NCI-H146 treated with DMSO at 0.1 percent for 48 hours (cell line): ENCODE results near the gene C10orf71.

Source experiments
- DNase-seq: peaks from one replicate; lab custom pipeline; 2025; ENCODE audit not compliant: unreplicated experiment; lab: John Stamatoyannopoulos, UW

C10orf71 gene

DNA sequence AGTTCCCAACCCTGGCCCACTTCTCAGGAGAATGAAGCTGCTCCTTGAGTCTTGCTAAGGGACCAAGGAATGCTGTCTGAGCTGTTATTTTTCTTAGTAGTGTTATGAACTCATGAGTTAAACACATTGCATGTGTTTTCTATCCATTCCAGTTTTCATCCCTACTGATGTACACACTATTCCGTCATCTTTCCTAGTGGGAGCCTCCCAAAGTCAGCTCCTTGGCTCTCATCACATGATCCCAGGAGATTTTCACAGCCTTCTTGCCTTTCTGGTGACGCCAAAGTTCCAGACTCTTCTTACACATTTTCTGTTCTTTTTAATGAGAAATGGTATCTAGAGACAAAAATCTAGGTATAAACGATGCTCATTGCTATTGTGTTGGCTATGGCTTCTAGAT lies 8.4 kb upstream of the C10orf71 start:
- DNase-seq: no peak

DNA sequence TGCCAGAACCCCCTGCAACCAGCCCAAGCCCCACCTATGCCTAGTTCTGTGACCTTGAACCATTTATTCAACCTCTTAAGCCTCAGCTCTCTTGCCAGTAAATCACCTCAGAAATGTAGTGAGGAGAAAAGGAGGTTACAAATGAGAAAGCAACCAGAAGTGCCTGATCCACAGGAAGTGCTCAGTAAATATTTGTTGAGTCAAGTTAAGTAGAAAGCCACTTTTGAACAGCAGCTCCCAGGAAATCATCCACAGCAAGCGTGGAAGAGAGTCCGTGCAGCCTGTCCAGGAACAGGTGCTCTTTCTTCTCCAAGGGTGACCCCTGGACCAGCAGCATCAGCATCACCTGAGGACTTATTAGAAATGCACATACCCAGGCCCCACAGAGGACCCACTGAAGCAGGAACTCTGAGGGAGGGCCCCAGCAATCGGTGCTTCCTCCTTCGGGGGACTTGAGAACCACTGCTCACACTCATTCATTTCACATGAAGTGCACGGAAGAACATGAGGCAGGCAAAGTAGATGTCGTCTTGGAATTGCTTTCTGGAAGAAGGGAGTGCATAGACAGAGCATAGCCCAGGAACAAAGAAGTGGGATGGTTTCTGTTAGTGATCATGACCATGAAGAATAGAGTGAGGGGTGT lies 6.3 kb upstream of the C10orf71 start:
- DNase-seq: no peak

DNA sequence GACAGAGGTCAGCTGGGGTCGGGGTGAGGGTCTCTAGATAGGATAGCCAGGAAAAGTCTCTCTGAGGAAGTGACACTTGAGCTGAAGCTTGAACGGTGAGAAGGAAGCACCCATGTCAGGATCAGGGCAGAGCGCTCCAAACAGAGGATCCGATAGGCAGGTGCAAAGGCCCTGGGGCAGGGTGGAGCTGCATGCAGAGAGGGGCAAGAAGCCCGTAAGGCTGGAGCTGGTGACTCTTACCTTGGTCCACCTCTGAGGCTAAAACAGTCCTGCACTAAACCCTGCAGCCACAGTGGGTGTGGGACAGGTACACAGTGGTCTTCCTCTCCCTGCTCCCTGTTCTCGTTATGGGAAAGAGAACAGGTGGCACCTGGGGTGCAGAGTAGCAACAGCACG lies 5.8 kb upstream of the C10orf71 start:
- no peak for DNase-seq

DNA sequence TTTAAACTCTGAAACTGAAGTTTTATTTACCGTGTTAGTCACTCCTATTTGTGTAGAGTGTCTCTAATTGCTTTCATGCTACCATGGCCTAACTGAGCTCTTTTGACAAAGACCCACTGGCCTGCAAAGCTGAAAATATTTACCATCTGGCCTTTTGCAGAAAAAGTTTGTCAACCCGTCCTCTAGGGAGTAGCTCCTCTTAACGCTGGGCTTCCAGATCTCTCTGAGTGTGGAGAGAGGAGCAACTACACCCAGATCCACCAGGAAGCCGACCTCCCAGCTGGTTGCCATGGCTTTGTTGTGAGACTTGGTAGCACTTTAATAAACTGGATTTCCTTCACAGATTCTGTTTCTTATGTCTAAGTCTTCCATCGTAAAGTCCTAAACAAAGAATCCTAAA lies 4.2 kb upstream of the C10orf71 start:
- no peak for DNase-seq

DNA sequence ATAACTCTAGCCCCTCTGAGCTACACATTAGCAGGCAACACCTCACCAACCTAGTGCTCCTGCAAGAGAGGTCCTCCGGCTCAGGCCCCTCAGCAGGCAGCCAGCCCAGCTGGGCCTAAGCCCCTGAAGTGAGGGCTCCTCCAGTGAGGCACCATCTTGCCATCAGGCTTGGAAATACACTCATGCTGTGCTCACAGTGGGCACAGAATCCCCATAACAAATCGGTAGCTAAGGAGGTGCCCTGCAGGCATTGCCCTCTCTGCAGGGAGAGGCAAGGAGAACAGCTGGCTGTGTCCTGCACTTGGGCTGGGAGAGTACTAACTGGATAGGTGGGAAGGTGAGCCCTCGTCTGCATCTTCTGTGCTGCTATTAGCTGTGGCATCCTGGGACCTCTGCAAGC lies 3.7 kb upstream of the C10orf71 start:
- no peak for DNase-seq

DNA sequence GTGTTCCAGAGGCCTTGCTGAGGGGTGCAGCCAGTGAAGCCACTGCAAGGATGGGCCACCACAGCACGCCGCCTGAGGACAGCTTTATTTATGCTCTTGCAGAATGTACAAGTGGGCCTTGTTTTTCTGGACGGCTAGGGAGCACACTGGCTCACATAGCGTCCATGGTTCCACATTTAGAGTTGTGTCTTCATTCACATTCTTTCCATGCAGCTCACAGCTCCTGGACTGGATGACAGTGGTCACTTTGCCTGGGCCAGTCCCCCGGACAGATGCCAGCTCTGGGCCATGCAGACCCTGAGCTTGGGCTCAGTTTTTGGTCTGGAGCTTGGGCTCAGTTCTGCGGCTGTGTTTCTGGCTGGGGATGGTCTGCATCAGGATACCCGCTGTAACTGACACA lies 2.6 kb upstream of the C10orf71 start:
- no peak for DNase-seq

DNA sequence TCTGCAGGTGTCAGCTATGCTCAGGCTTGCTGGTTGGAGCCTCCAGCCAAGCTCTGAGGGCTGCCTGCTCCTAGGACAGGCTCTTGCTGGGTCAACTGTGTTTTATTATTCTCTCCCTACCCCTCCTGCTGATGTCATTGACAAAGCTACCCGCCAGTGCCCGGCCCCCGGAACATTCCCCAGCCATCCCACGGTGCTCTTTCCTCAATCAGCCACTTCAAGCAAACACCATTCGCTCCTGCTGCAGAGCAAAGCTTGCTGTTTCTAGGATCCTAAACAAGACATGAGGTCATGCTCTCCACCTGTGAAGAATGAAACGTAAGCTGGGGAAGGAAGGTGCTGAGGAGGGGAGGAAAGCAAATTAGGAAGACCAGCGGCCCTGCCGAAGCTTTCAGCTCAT lies 2.1 kb upstream of the C10orf71 start:
- no peak for DNase-seq

DNA sequence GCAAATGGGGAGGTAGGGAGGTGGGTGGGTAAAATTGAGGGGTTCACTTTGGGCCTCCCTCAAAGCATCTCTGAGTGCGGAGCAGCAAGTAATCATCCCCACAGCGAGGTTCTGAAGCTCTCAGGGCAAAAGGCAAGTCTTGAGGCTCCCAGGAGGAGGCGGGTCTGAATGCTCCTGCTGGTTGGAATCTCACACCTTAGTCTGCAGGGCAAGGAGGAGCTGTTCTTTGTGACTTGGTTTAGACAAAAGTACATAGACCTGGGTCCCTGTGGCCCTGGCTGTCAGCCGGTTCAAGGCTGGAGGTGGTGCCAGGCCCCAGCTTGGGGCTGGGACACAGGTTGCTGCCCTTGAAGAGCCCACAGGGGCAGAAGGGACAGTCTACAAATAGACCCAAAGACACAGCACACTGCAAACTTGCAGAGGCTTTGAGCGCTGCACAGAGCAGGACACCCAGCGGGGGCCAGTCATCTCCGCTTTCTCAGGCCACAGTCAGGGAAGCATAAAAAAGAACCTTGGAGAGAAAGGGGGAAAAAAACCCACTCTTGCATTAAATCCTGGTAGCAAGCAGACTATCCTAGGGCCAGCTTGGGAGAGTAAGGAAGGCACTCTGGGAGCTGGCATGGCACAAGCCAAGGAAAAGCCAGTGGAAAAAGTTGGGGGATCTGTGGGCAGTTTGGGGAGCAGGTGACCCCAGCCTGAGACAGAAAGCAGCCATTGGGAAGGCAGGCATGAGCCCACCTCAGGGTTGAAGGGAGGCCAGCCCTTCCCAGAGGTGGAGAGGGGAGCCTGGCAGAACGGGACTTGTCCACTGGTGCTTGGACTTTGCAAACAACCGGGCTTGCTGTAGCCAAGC lies 926 bp upstream of the C10orf71 start:
- no peak for DNase-seq

DNA sequence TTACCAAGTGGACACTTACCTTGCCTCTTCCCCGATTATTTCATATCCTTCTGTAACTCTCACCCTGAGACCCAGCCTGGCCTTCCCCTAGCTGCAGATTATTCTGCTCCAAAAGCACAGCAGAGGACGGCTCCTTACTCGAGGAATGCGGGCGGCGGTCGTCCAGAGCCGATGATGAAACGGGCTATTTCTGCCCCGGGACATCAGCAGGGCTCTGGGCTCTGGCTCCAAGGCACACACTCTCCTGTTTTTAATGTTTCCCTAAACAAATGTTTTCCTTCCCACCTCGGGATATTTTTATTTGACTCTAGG lies 343 bp upstream of the C10orf71 start:
- DNase-seq: no peak

DNA sequence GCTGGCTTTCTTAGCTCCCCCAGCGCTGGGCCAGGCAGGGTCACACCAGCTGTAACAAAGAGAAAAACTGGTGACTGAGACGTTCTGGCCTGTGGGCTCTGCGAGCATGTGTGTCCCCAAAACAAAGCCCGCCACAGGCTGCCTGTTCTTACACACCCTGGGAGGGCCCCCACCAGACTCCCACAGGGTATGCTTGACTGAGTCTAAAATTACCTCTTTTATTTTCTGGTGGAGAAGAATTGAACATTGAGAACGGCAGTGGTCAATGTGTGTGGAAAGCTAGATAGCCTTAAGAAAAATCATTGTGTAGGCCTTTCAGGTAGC lies 808 bp downstream of the C10orf71 start:
- DNase-seq: no peak

DNA sequence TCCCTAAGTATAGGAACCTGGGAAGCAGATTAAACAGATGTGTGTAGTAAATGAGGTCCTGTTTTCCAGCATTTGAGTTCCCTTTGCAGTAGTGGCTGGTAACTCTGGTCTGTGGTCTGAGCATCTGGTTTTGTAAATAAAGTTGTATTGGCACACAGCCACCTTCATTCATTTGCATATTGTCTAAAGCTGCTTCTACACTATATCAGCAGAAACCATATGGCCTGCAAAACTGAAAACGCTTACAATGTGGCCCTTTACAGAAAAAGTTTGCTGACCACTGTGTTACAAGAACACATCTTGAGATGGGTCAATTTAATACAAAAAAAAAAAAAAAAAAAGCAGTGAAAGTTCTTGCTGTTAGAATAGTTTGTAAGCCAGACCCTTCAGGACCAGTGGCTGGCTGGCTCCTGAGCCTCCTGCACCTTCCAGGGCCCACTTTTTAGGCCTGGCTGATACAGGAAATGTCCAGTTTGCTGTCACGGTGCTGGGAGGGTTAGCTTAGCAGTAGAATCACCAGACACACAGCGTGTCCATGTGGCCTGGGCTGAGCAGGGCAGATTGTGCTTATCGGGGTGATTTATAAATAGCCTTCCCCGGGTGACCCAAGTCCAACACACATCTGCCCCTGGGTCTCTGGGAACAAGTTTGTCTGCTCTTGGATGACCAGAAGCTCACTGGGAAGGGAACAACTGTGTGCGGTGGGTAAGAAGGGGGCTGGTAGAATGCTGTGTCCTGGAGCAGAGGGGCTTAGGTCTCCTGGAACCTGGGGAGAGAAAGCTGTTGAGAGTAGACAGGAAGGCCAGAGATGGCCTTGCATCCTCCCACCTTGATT lies 1.4 kb downstream of the C10orf71 start:
- DNase-seq: no peak

DNA sequence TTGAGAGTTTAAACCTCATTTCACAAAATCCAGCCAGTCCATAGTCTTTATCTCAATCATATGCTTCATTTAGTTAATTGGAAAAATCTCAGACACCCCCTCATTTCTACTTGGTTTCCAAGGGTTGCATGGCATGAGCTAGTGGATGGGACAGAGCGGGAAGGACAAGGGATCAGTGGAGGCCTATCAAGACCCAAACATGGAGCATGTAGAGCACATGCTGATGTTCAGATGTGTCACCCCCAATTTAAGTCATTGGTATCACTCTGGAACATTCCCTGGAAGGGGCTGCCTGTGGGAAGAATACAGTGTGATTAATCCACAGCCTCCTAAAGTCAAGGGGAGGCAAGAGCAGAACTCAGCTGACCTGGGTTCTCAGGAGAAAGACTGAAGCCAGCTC lies 2.3 kb downstream of the C10orf71 start:
- DNase-seq: no peak

DNA sequence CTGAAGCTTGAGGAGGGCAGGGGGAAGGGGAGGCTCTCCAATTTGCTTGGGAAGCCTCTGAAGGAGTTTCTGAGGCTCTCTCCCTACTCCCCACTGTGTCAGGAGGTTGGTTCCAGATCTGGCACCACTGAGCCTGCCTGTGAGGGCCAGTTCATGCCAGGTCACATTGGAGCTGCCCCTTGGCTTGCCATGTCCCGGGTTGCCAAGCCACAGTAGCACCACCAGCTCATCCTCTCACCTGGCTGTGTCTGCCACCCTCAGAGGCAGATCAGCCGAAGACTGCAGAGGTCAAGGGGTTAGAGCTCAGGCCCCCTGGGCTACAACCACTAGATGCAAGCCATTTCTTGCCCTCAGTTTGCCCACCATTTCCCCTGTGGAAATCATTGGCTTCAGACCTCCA lies 3.1 kb downstream of the C10orf71 start:
- no peak for DNase-seq

DNA sequence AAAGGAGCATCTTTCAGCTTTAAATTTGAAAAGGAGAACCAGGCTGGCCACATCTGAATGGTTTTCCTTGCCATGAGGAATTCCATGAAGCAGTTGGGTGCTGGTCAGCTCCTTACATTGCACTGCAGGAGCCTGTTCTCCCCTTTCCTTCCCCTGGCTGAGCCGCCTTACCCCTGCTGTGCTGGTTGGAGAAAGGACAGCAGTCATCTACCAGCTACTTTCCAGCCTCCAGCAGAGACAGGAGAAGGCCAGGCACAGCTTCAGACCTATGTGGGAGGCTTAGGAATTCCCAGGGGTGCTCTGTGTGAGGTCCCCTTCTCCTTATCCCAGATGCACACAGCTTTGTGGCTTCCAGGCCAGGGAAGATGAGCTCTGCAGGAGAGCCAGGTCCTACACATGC lies 4.7 kb downstream of the C10orf71 start:
- no peak for DNase-seq

DNA sequence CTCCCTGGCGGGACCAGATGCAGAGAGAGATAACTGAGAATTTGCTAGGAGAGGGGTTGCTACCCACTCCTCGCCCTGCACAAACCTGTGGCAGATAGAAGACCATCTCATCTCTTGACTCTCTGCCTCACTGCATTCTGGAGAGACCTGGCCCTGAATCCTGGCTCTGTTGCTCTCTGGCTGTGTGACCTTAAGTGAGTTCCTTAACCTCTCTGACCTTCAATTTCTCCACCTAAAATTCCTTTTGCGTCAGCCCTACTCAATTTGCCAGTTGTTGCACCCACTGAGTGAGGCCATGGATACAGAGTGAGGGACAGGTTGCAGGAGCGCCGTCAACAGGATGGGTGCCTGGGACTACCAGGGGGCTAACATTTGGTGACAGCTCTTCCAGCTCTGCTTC lies 5.2 kb downstream of the C10orf71 start:
- DNase-seq: no peak

DNA sequence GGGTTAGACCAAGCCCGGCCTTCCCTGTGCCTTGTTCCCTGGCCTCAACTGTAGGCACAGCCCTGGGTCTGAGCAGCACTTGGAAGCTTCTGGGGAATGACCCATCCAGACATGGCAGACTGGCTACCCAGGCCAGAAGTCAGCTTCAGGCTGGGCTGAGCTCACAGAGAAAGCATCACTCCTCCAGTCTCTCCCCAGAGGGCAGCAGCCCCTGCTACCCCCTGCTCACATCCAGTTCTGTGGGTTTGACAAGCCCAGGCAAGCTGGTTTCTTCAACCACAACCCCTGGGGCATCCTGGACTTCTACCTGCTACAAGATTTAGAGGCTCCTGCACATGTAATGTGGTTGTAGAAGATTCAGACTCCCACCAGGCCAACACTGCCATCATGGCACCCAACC lies 9.0 kb downstream of the C10orf71 start:
- DNase-seq: no peak

DNA sequence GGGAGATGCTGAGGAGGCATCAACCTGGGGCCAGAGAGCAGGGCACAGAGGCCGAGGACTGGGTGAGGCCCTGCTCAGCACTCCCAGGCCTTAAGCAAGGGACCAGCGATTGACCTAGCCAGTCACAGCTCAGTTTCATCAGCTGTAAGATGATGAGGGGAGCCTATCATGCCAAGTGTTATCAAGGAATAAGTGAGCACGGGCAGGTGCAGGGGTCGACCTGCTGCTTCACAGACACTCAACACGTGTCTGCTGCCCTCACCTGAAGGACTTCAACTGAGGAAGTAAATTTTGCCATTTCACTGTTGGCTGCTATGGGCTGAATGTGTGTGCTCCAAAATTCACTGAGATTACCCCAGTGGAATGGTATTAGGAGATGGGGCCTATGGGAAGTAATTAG lies 9.9 kb downstream of the C10orf71 start:
- no peak for DNase-seq

DNA sequence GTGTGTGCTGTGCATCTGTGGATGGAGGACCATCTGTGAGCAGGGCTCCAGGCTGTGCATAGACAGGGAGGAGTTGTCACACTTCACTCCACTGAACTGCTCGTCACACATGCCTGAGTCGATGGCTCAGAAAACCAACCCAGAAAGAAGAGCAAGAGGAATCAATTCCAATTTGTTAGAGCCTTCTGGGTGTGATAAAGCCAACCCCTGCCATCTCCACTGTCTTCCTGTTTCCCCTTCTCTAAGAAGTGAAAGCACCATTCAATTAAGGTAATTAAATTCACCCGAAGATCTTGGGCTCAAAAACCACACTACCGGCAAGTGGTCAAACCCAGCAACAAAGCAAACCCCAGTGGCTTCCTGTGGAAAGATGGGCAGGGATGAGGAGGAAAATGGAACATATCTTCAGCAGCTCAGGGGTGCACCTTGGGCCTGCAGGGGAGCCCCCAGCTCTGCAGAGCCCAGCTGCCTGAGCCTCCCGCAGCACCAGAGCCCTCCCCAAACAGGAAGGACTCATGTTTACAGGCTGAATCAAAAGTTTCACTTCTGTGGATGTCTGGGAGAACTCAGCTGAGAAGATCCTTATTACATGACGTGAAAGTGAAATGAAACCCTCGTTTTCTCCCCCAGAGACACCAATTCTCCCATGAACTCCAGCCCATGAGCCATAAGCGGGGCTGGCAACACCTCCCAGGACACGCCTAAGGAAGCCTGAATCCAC lies 10.9 kb downstream of the C10orf71 start:
- DNase-seq: no peak

DNA sequence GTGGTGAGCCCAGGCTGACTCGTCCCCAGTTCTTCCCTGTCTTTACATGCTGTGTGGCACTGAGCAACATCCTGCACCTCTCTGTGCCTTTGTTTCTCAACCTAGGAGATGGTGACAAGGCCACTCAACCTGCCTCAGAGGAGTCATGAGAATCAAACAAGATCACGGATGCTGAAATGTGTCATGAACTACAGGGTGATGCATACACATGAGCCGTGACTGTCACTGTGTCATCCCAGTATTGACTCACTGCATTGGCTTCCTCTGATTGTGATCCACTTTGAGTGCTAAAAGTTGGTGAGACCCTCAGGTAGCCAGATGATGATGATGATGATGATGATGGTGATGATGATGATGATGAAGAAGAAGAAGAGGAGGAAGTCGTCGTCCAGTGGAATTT lies 11.5 kb downstream of the C10orf71 start:
- no peak for DNase-seq

DNA sequence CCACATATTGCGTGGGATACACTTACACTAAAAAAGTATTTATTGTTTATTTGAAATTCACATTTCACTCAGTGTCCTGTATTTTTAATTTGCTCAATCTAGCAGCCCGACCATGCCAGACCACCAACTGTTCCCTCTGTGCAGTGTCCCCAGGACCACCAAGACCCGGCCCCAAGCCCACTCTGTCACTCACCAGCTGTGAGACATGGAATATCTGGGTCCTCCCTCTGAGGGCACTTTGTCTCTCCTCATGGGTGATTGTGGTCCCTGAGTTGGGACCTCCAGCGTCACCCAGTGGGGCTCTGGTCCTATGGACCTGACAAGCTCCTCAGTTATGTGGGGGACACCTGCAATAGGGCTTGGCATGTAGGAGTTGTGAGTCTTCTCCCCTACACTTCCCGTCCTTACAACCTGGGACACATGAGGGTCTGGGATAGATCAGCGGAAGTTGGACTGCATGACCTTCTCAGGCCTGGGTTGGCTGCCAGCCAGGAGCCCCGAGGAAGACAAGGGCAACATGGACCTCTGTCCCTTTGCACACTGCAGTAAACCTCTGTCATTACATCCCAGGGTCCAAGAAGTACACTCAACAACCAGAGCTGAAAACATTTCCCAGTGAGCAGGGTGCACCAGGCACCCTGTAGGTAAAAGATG lies 12.1 kb downstream of the C10orf71 start:
- no peak for DNase-seq

DNA sequence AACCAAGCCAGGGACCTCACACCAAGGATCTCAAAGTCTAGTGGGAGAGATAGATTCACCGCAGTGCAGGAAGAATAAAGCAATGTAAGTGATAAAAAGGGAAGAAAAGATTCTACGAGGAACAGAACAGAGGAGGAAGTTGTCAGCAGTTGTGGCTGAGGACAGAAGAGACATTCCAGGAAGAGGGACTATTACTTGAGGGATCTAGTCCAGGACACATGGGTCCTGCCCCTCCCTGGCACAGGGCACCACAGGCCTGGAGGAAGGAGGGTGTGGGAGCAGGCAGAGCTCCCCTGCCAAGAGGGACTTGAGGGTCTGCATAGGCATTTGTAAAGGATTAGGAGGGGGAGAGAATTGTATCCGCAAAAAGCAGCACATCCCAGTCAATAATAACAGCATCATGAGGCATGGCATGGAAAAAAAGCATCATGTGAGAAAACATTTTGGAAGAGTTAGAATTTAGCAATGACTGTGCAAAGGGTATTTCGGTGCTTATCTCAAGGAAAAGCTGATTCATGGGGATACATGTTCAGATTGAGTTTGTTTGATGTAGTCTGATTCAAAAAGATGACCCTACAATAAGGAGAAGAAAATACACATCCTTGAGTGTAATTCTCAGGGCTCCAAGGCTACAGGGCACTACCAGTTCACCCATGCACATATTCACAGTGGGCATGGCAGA lies 12.7 kb downstream of the C10orf71 start:
- no peak for DNase-seq
